Stomach (tissue), 9 donors: ENCODE measurements around the gene IGSF21. TPM values are rescaled to one million over a fixed set of nuclear protein-coding genes. Genes with fewer than 3 reads are reported as not detected.

Experiments
- DNase-seq, 2 donors: peaks; one replicate each; pipeline versions ENCODE4 v3.0.0 to v3.0.0-alpha.2; 2013 to 2019
- H3K27ac ChIP-seq, 5 donors: fragments of 200-600 bp in 4 of 5; sonication (generic) in 4 of 5; one replicate each; pipeline ENCODE4 v1.5.1; 2013 to 2019; ENCODE audit warnings: mild to moderate bottlenecking in 1 of 5, moderate library complexity in 1 of 5
- H3K27me3 ChIP-seq, 3 donors: fragments of 200-600 bp; sonication (generic); one replicate each; pipeline ENCODE4 v1.5.1; 2017 to 2019; ENCODE audit warnings: mixed run types in 1 of 3
- H3K36me3 ChIP-seq, 4 donors: fragments of 200-600 bp; sonication (generic); 1 replicate in 3 of 4; 2 replicates in 1 of 4; pipeline ENCODE4 v1.5.1; 2016 to 2019
- H3K4me1 ChIP-seq, 4 donors: fragments of 200-600 bp; sonication (generic); one replicate each; pipeline ENCODE4 v1.5.1; 2016 to 2019
- H3K4me3 ChIP-seq, 4 donors: fragments of 200-600 bp; sonication (generic) in 3 of 4; one replicate each; pipeline ENCODE4 v1.5.1; 2016 to 2019; ENCODE audit warnings: mild to moderate bottlenecking in 1 of 4
- H3K9me3 ChIP-seq, 4 donors: fragments of 200-600 bp; sonication (generic); one replicate each; pipeline ENCODE4 v1.5.1; 2016 to 2019
- EP300 ChIP-seq: sonication (generic); formaldehyde crosslinking; IDR thresholded peaks from one replicate; pipeline ENCODE4 v1.6.1; 2017; ENCODE audit warnings: antibody characterized with exemption
- POLR2A ChIP-seq, 4 donors: fragments of 450-650 bp; IDR thresholded peaks; one replicate each; pipeline ENCODE4 v1.6.1; 2016; ENCODE audit warnings: antibody characterized with exemption in 4 of 4, control low read depth in 2 of 4, mild to moderate bottlenecking in 1 of 4, moderate library complexity in 1 of 4
- POLR2AphosphoS5 ChIP-seq, 3 donors: sonication (generic); formaldehyde crosslinking; IDR thresholded peaks; one replicate each; pipeline ENCODE4 v1.6.1; 2016; ENCODE audit warnings: antibody characterized with exemption in 3 of 3
- WGBS, 5 donors: extraction: QIAGEN DNeasy Blood & Tissue Kit in 3 of 5; methylation state at CpG; one replicate each; pipeline versions ENCODE4 v1.1.5 to v1.1.7; 2013 to 2018; 5-methylcytosine and 5-hydroxymethylcytosine counted together
- intact Hi-C: fragments of 100-400 bp; cut with DNase I; formaldehyde crosslinking; loops from one replicate; pipeline ENCODE4 v1.15.1; 2023; ENCODE audit warnings: low total_unique reads
- polyA plus RNA-seq, 3 donors: library from polyadenylated mRNA; stranded (reverse); fragments of 200-250 nt; gene quantifications; one replicate each; pipeline ENCODE4 v1.2.3, GENCODE V29; 2013
- total RNA-seq, 5 donors: library from RNA; depleted of rRNA; stranded (reverse); fragments of >200 nt; gene quantifications; one replicate each; pipeline versions ENCODE4 v1.1.0 to v1.2.3, GENCODE V29; 2014 to 2016
- TF ChIP-seq, protein P1 (sequence below), 7 experiments: fragments of 450-650 bp in 4 of 7; fragments of 200-600 bp in 3 of 7; sonication (generic) in 3 of 7; IDR thresholded peaks; one replicate each; pipeline ENCODE4 v1.5.1; 2016 to 2019; ENCODE audit warnings: antibody characterized with exemption in 7 of 7, control low read depth in 2 of 7, mild to moderate bottlenecking in 1 of 7
- donor health status: healthy with polysubstance abuse.
- donor health status: Bipolar disorder and iron deficiency.
- donor health status: healthy.

The IGSF21 gene
- total and polyA plus RNA-seq, 8 donors, result 0.25 to 2.0 (median 1.1) TPM; not detected in 3

DNA sequence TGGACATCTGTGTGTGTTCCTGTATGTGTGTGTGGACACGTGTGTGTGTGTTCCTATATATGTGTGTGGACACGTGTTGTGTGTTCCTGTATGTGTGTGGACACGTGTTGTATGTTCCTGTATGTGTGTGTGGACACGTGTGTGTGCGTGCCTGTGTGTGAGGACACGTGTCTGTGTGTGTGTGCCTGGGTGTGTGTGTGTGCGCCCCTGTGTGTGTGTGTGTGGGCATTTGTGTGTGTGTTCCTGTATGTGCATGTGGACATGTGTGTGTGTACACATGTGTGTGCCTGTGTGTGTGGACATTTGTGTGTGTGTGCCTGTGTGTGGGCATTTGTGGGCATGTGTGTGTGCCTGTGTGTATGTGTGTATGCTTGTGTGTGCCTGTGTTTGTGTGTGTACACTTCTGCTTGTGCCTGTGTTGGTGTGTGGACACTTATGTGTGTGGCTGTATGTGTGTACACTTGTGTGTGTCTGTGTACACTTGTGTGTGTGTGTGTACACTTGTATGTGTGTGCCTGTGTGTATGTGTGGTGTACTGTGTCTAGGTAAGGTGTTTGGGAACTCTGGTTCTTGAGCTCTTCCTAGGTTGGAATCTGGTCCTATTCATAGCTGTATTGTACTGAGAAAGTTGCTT is 3.7 kb upstream of the IGSF21 start:
- intact Hi-C loops, result no loop called here
- no peak for TF ChIP-seq EP300
- no peak for TF ChIP-seq POLR2AphosphoS5 (IDR thresholded peaks at IDR 0.05)
- TF ChIP-seq, protein P1, sequence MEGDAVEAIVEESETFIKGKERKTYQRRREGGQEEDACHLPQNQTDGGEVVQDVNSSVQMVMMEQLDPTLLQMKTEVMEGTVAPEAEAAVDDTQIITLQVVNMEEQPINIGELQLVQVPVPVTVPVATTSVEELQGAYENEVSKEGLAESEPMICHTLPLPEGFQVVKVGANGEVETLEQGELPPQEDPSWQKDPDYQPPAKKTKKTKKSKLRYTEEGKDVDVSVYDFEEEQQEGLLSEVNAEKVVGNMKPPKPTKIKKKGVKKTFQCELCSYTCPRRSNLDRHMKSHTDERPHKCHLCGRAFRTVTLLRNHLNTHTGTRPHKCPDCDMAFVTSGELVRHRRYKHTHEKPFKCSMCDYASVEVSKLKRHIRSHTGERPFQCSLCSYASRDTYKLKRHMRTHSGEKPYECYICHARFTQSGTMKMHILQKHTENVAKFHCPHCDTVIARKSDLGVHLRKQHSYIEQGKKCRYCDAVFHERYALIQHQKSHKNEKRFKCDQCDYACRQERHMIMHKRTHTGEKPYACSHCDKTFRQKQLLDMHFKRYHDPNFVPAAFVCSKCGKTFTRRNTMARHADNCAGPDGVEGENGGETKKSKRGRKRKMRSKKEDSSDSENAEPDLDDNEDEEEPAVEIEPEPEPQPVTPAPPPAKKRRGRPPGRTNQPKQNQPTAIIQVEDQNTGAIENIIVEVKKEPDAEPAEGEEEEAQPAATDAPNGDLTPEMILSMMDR (IDR thresholded peaks at IDR 0.05), result no peak
- TF ChIP-seq POLR2A (IDR thresholded peaks at IDR 0.05), result no peak
- DNase-seq, result no peak
- WGBS, 5 donors, result 71 to 83% (median 78%) methylated on average over 7 of the region's 7 CpGs
- no peaks in the 10 kb centered on the region for H3K9me3 ChIP-seq
- H3K27ac ChIP-seq, result no peak overlapping the region
- H3K4me1 ChIP-seq, result peaks cover 0 to 20% (median 8%) of the 10 kb centered on the region in 4 donors
- peaks cover 9 to 72% (median 43%) of the 10 kb centered on the region in 3 donors for H3K27me3 ChIP-seq
- H3K4me3 ChIP-seq, result no peak overlapping the region
- no peaks in the 10 kb centered on the region for H3K36me3 ChIP-seq

DNA sequence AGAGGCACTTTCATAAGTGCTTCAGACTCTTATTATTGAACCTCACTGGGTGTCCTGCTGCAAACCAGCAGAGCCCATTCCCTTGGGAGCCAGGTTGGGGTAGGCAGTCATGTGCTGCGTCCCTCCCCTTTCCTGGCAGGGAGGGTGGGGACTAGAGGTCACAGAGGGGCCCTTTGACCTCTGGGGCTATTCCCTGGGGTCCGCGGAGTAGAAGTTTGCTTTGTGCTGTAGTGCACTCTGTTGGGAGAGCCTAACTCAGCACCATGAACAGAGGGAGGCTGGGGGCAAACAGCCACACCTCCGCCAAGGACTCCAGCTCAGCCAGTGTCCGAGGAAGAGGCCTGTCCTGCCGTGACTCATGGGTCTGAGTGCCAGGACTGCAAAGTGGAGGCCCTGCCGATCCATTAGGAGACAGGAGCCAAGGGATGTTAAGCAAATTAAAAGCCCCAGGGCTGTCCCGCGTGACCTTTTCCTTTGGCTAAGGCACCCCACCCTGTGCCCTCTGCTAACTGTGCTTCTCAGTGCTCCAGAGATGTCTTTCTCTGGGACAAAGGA is 3.0 kb upstream of the IGSF21 start:
- Histone ChIP-seq H3K27ac (no peak overlapping the region), H3K4me1 (peaks cover 0 to 27% (median 12%) of the 10 kb centered on the region in 4 donors), H3K4me3 (no peak overlapping the region), H3K9me3 (no peaks in the 10 kb centered on the region), H3K36me3 (no peaks in the 10 kb centered on the region), H3K27me3 (peaks cover 9 to 79% (median 50%) of the 10 kb centered on the region in 3 donors)
- no peak for DNase-seq
- intact Hi-C loops, result no loop called here
- WGBS, 5 donors, result 36 to 56% (median 40%) methylated on average over 6 to 9 of the region's 9 CpGs
- TF ChIP-seq EP300 (no peak), POLR2AphosphoS5 (IDR thresholded peaks at IDR 0.05) (no peak), POLR2A (IDR thresholded peaks at IDR 0.05) (no peak)
- TF ChIP-seq, protein P1 (IDR thresholded peaks at IDR 0.05), result no peak

DNA sequence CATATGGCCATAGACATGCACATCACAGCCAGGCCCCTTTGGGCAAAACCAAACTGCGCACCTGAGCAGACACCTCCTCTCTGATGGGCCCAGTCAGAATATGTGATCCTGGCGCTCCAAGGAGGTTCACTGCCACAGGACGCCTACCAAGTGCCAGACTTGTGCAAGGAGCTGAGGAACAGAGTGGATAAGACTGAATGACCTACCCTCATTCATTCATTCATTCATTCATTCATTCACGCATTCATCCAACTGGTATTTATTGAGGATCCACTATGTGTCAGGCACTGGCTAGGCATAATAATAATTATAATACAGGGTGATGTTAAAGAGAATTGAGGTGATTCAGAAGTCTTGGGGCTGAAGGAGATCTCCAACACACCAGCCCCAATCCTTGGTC is 2.4 kb upstream of the IGSF21 start:
- Histone ChIP-seq H3K27me3 (peaks cover 13 to 81% (median 56%) of the 10 kb centered on the region in 3 donors), H3K4me1 (peaks cover 5 to 33% (median 18%) of the 10 kb centered on the region in 4 donors), H3K9me3 (no peaks in the 10 kb centered on the region), H3K27ac (no peak overlapping the region), H3K36me3 (no peaks in the 10 kb centered on the region), H3K4me3 (no peak overlapping the region)
- no peak for DNase-seq
- no peak for TF ChIP-seq POLR2A (IDR thresholded peaks at IDR 0.05)
- TF ChIP-seq EP300, result no peak
- no peak for TF ChIP-seq POLR2AphosphoS5 (IDR thresholded peaks at IDR 0.05)
- TF ChIP-seq, protein P1 (IDR thresholded peaks at IDR 0.05), result no peak
- 83 to 96% (median 85%) methylated on average over 4 of the region's 4 CpGs for WGBS, 5 donors
- intact Hi-C loops, result no loop called here

DNA sequence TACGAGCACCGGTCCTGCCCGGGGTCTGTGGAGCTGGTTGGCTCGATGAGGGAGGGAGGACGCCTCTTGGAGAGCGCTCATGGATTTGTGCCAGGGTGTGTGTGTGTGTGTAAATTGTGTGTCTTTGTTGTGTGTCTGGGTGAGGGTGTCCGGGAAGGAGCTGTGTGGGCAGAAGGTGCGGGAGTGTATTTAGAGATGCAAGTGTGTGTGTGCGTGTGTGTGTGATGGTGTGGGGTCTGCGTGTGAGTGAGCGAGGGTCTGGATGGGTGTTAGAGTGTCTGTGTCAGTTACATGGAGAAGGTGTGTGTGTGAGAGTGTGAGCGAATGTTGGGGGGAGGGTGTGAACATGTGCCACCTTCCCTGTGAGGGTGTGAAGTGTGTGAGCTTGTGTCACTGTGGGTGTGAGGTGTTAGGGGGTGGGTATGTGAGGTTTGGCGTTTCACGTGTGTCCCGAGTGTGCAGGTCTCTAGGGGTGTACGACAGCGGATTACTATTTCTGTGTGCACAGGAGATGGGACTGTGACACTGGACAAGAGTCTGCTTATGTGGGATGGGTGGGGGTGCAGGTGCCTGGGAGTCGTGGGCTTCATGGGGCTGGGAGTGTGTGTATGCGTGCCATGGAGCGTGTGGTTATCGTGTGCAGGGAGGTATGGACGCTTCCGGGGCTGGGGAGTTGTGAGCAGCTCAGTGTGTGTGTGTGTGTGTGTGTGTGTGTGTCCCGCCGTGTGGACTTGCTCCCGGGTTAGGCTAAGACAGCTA is 880 bp downstream of the IGSF21 start:
- Histone ChIP-seq H3K4me3 (peak overlapping the region; percentile 9 to 25 (median 15)), H3K36me3 (no peaks in the 10 kb centered on the region), H3K27me3 (peaks cover 20 to 100% (median 81%) of the 10 kb centered on the region in 3 donors), H3K9me3 (no peaks in the 10 kb centered on the region), H3K27ac (no peak overlapping the region), H3K4me1 (peaks cover 16 to 45% (median 31%) of the 10 kb centered on the region in 4 donors)
- no peak for DNase-seq
- intact Hi-C loops, result no loop called here
- WGBS, 5 donors, result 5 to 7% (median 6%) methylated on average over 20 to 26 of the region's 26 CpGs
- no peak for TF ChIP-seq POLR2A (IDR thresholded peaks at IDR 0.05)
- TF ChIP-seq, protein P1 (IDR thresholded peaks at IDR 0.05), result no peak
- no peak for TF ChIP-seq POLR2AphosphoS5 (IDR thresholded peaks at IDR 0.05)
- TF ChIP-seq EP300, result no peak
